A673 (cell line): ENCODE results near the gene CD4. TPM values are rescaled to one million over a fixed set of nuclear protein-coding genes. Genes with fewer than 3 reads are reported as not detected.

Experiments
- BruUV-seq: library from RNA; stranded (reverse); fragments of 400-500 nt; replicated peaks from 2 replicates; lab custom pipeline; 2021; lab: Mats Ljungman, UMichigan
- CTCF ChIA-PET: fragments of 300-600 bp; sonication (Branson Sonifier 250); formaldehyde crosslinking; loops from one replicate; lab custom pipeline; 2022; ENCODE audit warnings: antibody characterized with exemption; lab: Charles Lee
- POLR2A ChIA-PET: fragments of 300-600 bp; sonication (Branson Sonifier 250); formaldehyde crosslinking; loops from one replicate; lab custom pipeline; 2022; ENCODE audit warnings: antibody characterized with exemption; ENCODE audit not compliant: low non-redundant PET; lab: Charles Lee
- DNase-seq: peaks from one replicate; pipeline ENCODE4 v3.0.0-alpha.2; 2015; ENCODE audit warnings: low spot score
- H3K27ac ChIP-seq: fragments of 200-600 bp; sonication (generic); 2 replicates; pipeline ENCODE4 v1.5.1; 2016; ENCODE audit warnings: mixed run types, low read depth, mild to moderate bottlenecking, mixed read lengths, antibody characterized with exemption, low read length; ENCODE audit not compliant: poor library complexity, severe bottlenecking
- H3K27me3 ChIP-seq: fragments of 200-600 bp; sonication (generic); replicated peaks from 2 replicates; pipeline ENCODE4 v1.6.1; 2017; ENCODE audit warnings: mixed run types, low read depth, mild to moderate bottlenecking, mixed read lengths, antibody characterized with exemption, low read length; ENCODE audit not compliant: insufficient read depth, poor library complexity
- H3K36me3 ChIP-seq: fragments of 200-600 bp; sonication (generic); 2 replicates; pipeline ENCODE4 v1.6.1; 2016; ENCODE audit warnings: mixed run types, mild to moderate bottlenecking, mixed read lengths, antibody characterized with exemption, low read length; ENCODE audit not compliant: insufficient read depth, poor library complexity, severe bottlenecking
- H3K4me1 ChIP-seq: fragments of 200-600 bp; sonication (generic); 2 replicates; pipeline ENCODE4 v1.6.1; 2017; ENCODE audit warnings: mixed run types, mild to moderate bottlenecking, mixed read lengths, antibody characterized with exemption, low read length; ENCODE audit not compliant: insufficient read depth, poor library complexity, severe bottlenecking
- H3K4me3 ChIP-seq: fragments of 200-600 bp; sonication (generic); 2 replicates; pipeline ENCODE4 v1.5.1; 2016; ENCODE audit warnings: low read depth, mixed run types, mild to moderate bottlenecking, mixed read lengths, low read length; ENCODE audit not compliant: poor library complexity, severe bottlenecking
- H3K9me3 ChIP-seq: fragments of 200-600 bp; sonication (generic); 2 replicates; pipeline ENCODE4 v1.6.1; 2016; ENCODE audit warnings: mixed run types, low read depth, mild to moderate bottlenecking, mixed read lengths, antibody characterized with exemption, low read length; ENCODE audit not compliant: poor library complexity, severe bottlenecking
- EZH2 ChIP-seq: fragments of 200-600 bp; sonication (generic); IDR thresholded peaks from 2 replicates; pipeline ENCODE4 v1.6.1; 2017; ENCODE audit warnings: borderline replicate concordance, low read depth, mild to moderate bottlenecking, mixed read lengths, antibody characterized with exemption, low read length; ENCODE audit not compliant: poor library complexity, severe bottlenecking
- intact Hi-C: fragments of 100-400 bp; cut with micrococcal nuclease; formaldehyde crosslinking; loops from one replicate; pipeline ENCODE4 v1.10.0; 2022; ENCODE audit not compliant: unreplicated experiment
- total RNA-seq: library from RNA; stranded (reverse); gene quantifications from 2 replicates; pipeline ENCODE4 v1.2.3, GENCODE V29; 2021
- TF ChIP-seq, protein P1 (sequence below): fragments of 300-800, 200-600 bp; sonication (generic); conservative IDR thresholded peaks from 2 replicates; pipeline ENCODE4 v1.5.1; 2017; ENCODE audit warnings: low read depth, mild to moderate bottlenecking, antibody characterized with exemption, low read length, moderate library complexity, mixed read lengths

Gene CD4
- total RNA-seq, 1 experiment from 2014 or later: not detected

GRCh38 chr12:6855322-6855721, 66.0 kb downstream of the CD4 start:
- BruUV-seq: no TSS peak
- intact Hi-C loops: no loop called here
- peaks cover 12% of the 10 kb centered on the region for H3K4me1 ChIP-seq
- no peak for DNase-seq
- H3K27ac ChIP-seq: no peak overlapping the region
- H3K36me3 ChIP-seq: peaks cover 47% of the 10 kb centered on the region
- H3K9me3 ChIP-seq: no peaks in the 10 kb centered on the region
- no peaks in the 10 kb centered on the region for H3K27me3 ChIP-seq
- POLR2A ChIA-PET: no interaction called here
- H3K4me3 ChIP-seq: no peak overlapping the region
- no peak for TF ChIP-seq EZH2
- TF ChIP-seq, protein P1, sequence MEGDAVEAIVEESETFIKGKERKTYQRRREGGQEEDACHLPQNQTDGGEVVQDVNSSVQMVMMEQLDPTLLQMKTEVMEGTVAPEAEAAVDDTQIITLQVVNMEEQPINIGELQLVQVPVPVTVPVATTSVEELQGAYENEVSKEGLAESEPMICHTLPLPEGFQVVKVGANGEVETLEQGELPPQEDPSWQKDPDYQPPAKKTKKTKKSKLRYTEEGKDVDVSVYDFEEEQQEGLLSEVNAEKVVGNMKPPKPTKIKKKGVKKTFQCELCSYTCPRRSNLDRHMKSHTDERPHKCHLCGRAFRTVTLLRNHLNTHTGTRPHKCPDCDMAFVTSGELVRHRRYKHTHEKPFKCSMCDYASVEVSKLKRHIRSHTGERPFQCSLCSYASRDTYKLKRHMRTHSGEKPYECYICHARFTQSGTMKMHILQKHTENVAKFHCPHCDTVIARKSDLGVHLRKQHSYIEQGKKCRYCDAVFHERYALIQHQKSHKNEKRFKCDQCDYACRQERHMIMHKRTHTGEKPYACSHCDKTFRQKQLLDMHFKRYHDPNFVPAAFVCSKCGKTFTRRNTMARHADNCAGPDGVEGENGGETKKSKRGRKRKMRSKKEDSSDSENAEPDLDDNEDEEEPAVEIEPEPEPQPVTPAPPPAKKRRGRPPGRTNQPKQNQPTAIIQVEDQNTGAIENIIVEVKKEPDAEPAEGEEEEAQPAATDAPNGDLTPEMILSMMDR: no peak
- CTCF ChIA-PET: no interaction called here

- ChIA-PET CTCF (no interaction called here), POLR2A (no interaction called here)
- no TSS peak for BruUV-seq
- intact Hi-C loops: no loop called here
- no peaks in the 10 kb centered on the region for H3K9me3 ChIP-seq
- peaks cover 3% of the 10 kb centered on the region for H3K4me1 ChIP-seq
- no peak for TF ChIP-seq EZH2
- TF ChIP-seq, protein P1: no peak
- no peak overlapping the region for H3K4me3 ChIP-seq
- no peak for DNase-seq
- peaks cover 79% of the 10 kb centered on the region for H3K36me3 ChIP-seq
- no peak overlapping the region for H3K27ac ChIP-seq
- no peaks in the 10 kb centered on the region for H3K27me3 ChIP-seq
These were observed 69.5 kb downstream of the CD4 start for GRCh38 chr12:6858799-6859198.

- no TSS peak for BruUV-seq
- TF ChIP-seq, protein P1: no peak
- TF ChIP-seq EZH2: no peak
- Histone ChIP-seq H3K36me3 (peaks cover 91% of the 10 kb centered on the region), H3K27ac (no peak overlapping the region), H3K4me3 (no peak overlapping the region), H3K27me3 (no peaks in the 10 kb centered on the region), H3K4me1 (no peaks in the 10 kb centered on the region), H3K9me3 (no peaks in the 10 kb centered on the region)
- POLR2A ChIA-PET: no interaction called here
- DNase-seq: no peak
- CTCF ChIA-PET: no interaction called here
- intact Hi-C loops: no loop called here
These were observed 70.8 kb downstream of the CD4 start for GRCh38 chr12:6860116-6860515.
